Gastrocnemius medialis (tissue), 4 donors: Measurements from ENCODE around the gene CHCHD3. TPM values are rescaled to one million over a fixed set of nuclear protein-coding genes. Genes with fewer than 3 reads are reported as not detected.

Experiments used
- ATAC-seq, 2 donors: fragments of 150-250 bp; one replicate each; pipeline ENCODE4 v1.9.1; 2016
- DNase-seq, 2 donors: peaks; one replicate each; pipeline ENCODE4 v3.0.0-alpha.2; 2019
- H3K27ac ChIP-seq, 4 donors: fragments of 200-600 bp; sonication (generic); 1 replicate in 1 of 4; 2 replicates in 3 of 4; pipeline ENCODE4 v1.5.1; 2016 to 2018; ENCODE audit warnings: mild to moderate bottlenecking in 2 of 4, moderate library complexity in 1 of 4
- H3K27me3 ChIP-seq, 3 donors: fragments of 200-600 bp; sonication (generic) in 2 of 3; 1 replicate in 1 of 3; 2 replicates in 2 of 3; pipeline versions ENCODE4 v1.5.1 to v1.6.0; 2016 to 2019; ENCODE audit warnings: mild to moderate bottlenecking in 1 of 3, moderate library complexity in 1 of 3
- H3K36me3 ChIP-seq, 2 donors: fragments of 200-600 bp; sonication (generic) in 1 of 2; one replicate each; pipeline ENCODE4 v1.5.1; 2017 to 2018
- H3K4me1 ChIP-seq, 2 donors: fragments of 200-600 bp; sonication (generic) in 1 of 2; one replicate each; pipeline ENCODE4 v1.5.1; 2016 to 2017; ENCODE audit warnings: mild to moderate bottlenecking in 2 of 2
- H3K4me3 ChIP-seq, 4 donors: fragments of 200-600 bp; sonication (generic) in 3 of 4; 1 replicate in 1 of 4; 2 replicates in 3 of 4; pipeline ENCODE4 v1.5.1; 2016 to 2019; ENCODE audit warnings: mild to moderate bottlenecking in 2 of 4
- H3K9me3 ChIP-seq, 3 donors: fragments of 200-600 bp; sonication (generic) in 2 of 3; 1 replicate in 1 of 3; 2 replicates in 2 of 3; pipeline ENCODE4 v1.5.1; 2016 to 2019
- CTCF ChIP-seq, 5 experiments: fragments of 450-650 bp in 3 of 5; fragments of 200-600 bp in 2 of 5; sonication (generic) in 2 of 5; IDR thresholded peaks in 4 of 5; conservative IDR thresholded peaks in 1 of 5; 1 replicate in 4 of 5; 2 replicates in 1 of 5; pipeline ENCODE4 v1.5.1; 2016 to 2019; ENCODE audit warnings: antibody characterized with exemption in 5 of 5, mild to moderate bottlenecking in 3 of 5, moderate library complexity in 3 of 5
- POLR2A ChIP-seq, 2 donors: fragments of 450-650 bp; IDR thresholded peaks; one replicate each; pipeline ENCODE4 v1.6.1; 2017; ENCODE audit warnings: antibody characterized with exemption in 2 of 2, mild to moderate bottlenecking in 2 of 2, moderate library complexity in 2 of 2
- in situ Hi-C, 4 donors: fragments of 200-750 bp; cut with MboI; loops; one replicate each; pipeline versions ENCODE4 v1.15.0 to v1.8.0; 2017; ENCODE audit warnings: low sequenced_read_pairs in 4 of 4
- intact Hi-C: fragments of 100-400 bp; cut with DNase I; formaldehyde crosslinking; loops from one replicate; pipeline ENCODE4 v1.15.1; 2023; ENCODE audit warnings: low total_unique reads
- total RNA-seq, 4 donors: library from RNA; depleted of rRNA; stranded (reverse); fragments of >200 nt; gene quantifications; one replicate each; pipeline versions ENCODE4 v1.1.0 to v1.2.3, GENCODE V29; 2016

The CHCHD3 gene
- total RNA-seq, 4 donors from 2014 or later, result 110 to 177 (median 131) TPM

GRCh38 chr7:132993377-132994013, 88.4 kb downstream of the CHCHD3 start:
- TF ChIP-seq POLR2A (IDR thresholded peaks at IDR 0.05), result no peak
- TF ChIP-seq CTCF (IDR thresholded peaks at IDR 0.05 in 4 of 5, conservative IDR thresholded peaks at IDR 0.05 in 1 of 5), result no peak
- ATAC-seq (no peak), DNase-seq (no peak)
- no peaks in the 10 kb centered on the region for H3K9me3 ChIP-seq
- intact Hi-C loops, result no loop called here
- H3K4me3 ChIP-seq, result no peak overlapping the region
- in situ Hi-C loops, result no loop called here
- H3K27ac ChIP-seq, result no peak overlapping the region
- H3K4me1 ChIP-seq, result peaks cover 20 to 33% of the 10 kb centered on the region in 2 donors
- H3K36me3 ChIP-seq, result no peaks in the 10 kb centered on the region
- H3K27me3 ChIP-seq, result no peaks in the 10 kb centered on the region

GRCh38 chr7:132991615-132992587, 90.0 kb downstream of the CHCHD3 start:
- no peak for ATAC-seq
- TF ChIP-seq POLR2A (IDR thresholded peaks at IDR 0.05), result no peak
- no peak for TF ChIP-seq CTCF (IDR thresholded peaks at IDR 0.05 in 4 of 5, conservative IDR thresholded peaks at IDR 0.05 in 1 of 5)

GRCh38 chr7:132988117-132988516, 93.8 kb downstream of the CHCHD3 start:
- no peak for ATAC-seq
- H3K9me3 ChIP-seq, result no peaks in the 10 kb centered on the region
- H3K27ac ChIP-seq, result no peak overlapping the region
- intact Hi-C loops (no loop called here), in situ Hi-C loops (no loop called here)
- H3K36me3 ChIP-seq, result no peaks in the 10 kb centered on the region
- H3K27me3 ChIP-seq, result no peaks in the 10 kb centered on the region
- H3K4me1 ChIP-seq, result peaks cover 0 to 3% of the 10 kb centered on the region in 2 donors
- H3K4me3 ChIP-seq, result no peak overlapping the region
- TF ChIP-seq CTCF (IDR thresholded peaks at IDR 0.05 in 4 of 5, conservative IDR thresholded peaks at IDR 0.05 in 1 of 5) (no peak), POLR2A (IDR thresholded peaks at IDR 0.05) (no peak)
- DNase-seq, result no peak

More at GRCh38 chr7:132991615-132992587, 90.0 kb downstream of the CHCHD3 start:
- Histone ChIP-seq H3K9me3 (no peaks in the 10 kb centered on the region), H3K27me3 (no peaks in the 10 kb centered on the region), H3K4me3 (no peak overlapping the region), H3K36me3 (no peaks in the 10 kb centered on the region), H3K27ac (no peak overlapping the region), H3K4me1 (peaks cover 14 to 21% of the 10 kb centered on the region in 2 donors)
- DNase-seq, result no peak
- in situ Hi-C loops, result no loop called here
- intact Hi-C loops, result no loop called here

DNA sequence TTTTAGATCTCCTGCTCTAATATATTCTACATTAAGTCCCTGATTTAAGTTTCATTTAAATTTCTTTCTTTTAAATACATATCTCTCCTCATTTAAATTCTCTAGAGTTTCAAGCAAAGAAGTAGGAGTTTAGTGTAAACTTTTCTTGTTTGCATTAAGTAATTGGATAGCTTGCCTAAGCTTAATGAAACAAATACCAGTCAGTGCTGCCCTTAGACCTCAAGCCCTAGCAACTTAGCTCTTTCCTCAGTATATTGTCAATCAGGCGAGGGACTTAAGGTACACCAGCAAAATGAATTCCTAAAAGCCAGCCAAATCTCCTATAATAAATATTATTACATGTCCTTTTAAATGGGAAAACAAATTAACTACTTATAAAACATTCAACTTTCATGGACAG, 101.5 kb downstream of the CHCHD3 start:
- in situ Hi-C loops (no loop called here), intact Hi-C loops (no loop called here)
- no peaks in the 10 kb centered on the region for H3K36me3 ChIP-seq
- H3K9me3 ChIP-seq, result no peaks in the 10 kb centered on the region
- no peak for TF ChIP-seq POLR2A (IDR thresholded peaks at IDR 0.05)
- no peak for TF ChIP-seq CTCF (IDR thresholded peaks at IDR 0.05 in 4 of 5, conservative IDR thresholded peaks at IDR 0.05 in 1 of 5)
- H3K27me3 ChIP-seq, result no peaks in the 10 kb centered on the region
- no peak overlapping the region for H3K27ac ChIP-seq
- ATAC-seq (no peak), DNase-seq (no peak)
- H3K4me3 ChIP-seq, result no peak overlapping the region
- peaks cover 0 to 29% of the 10 kb centered on the region in 2 donors for H3K4me1 ChIP-seq
